SJCRH30 (cell line): ENCODE data around the gene ST13. TPM values are rescaled to one million over a fixed set of nuclear protein-coding genes. Genes with fewer than 3 reads are reported as not detected.
"Not testable (repeated sequence)": the region's sequence is repeated elsewhere in the genome, so short reads cannot be mapped to it uniquely, and the experiment has no call there.

ENCODE experiments used
- DNase-seq, 2 experiments: peaks; one replicate each; pipeline ENCODE4 v3.0.0-alpha.2; 2015 to 2020
- H3K27ac ChIP-seq: fragments of 250-450 bp; sonication (Bioruptor Pico); 2 replicates; pipeline ENCODE4 v1.5.1; 2020; ENCODE audit warnings: mild to moderate bottlenecking, moderate library complexity
- H3K27me3 ChIP-seq: fragments of 250-450 bp; sonication (Bioruptor Pico); 2 replicates; pipeline ENCODE4 v1.5.1; 2020; ENCODE audit warnings: mild to moderate bottlenecking, moderate library complexity
- H3K36me3 ChIP-seq: fragments of 250-450 bp; sonication (Bioruptor Pico); 2 replicates; pipeline ENCODE4 v1.5.1; 2020; ENCODE audit warnings: mild to moderate bottlenecking, moderate library complexity
- H3K4me1 ChIP-seq: fragments of 250-450 bp; sonication (Bioruptor Pico); 2 replicates; pipeline ENCODE4 v1.5.1; 2020; ENCODE audit warnings: mild to moderate bottlenecking, moderate library complexity
- H3K4me3 ChIP-seq: fragments of 250-450 bp; sonication (Bioruptor Pico); 2 replicates; pipeline ENCODE4 v1.5.1; 2020; ENCODE audit warnings: mild to moderate bottlenecking, moderate library complexity
- H3K9me3 ChIP-seq: fragments of 250-450 bp; sonication (Bioruptor Pico); replicated peaks from 2 replicates; pipeline ENCODE4 v1.5.1; 2020; ENCODE audit warnings: mild to moderate bottlenecking, moderate library complexity
- total RNA-seq: library from RNA; depleted of rRNA; stranded (reverse); fragments of >200 nt; shearing (Covaris generic); gene quantifications from 2 replicates; pipeline ENCODE4 v1.2.3, GENCODE V29; 2014; rRNA removed

ST13 gene
- total RNA-seq, 1 experiment from 2014 or later: 285 TPM

DNA sequence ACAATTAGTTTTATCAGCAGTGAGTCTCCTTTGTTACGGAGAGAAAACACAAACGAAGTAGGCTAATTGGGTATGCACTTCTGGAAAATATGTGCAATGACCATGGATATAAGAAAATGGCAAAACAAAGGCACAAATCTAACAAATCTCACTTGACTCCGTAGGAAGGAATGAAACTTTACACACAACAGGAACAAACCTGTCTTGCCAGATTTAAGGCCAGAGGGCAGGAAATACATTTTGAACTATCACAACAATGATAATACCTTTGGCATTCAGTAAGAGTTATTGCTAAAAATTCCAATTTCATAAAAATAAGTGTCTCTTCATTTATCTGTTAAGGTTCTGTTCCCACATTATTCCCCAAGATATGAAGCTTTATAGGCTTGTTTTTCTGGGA, 73.9 kb downstream of the ST13 start:
- no peaks in the 10 kb centered on the region for H3K9me3 ChIP-seq
- H3K4me3 ChIP-seq: no peak overlapping the region
- no peaks in the 10 kb centered on the region for H3K4me1 ChIP-seq
- H3K27me3 ChIP-seq: no peaks in the 10 kb centered on the region
- H3K36me3 ChIP-seq: peaks cover 10% of the 10 kb centered on the region
- no peak overlapping the region for H3K27ac ChIP-seq
- DNase-seq: no peak

DNA sequence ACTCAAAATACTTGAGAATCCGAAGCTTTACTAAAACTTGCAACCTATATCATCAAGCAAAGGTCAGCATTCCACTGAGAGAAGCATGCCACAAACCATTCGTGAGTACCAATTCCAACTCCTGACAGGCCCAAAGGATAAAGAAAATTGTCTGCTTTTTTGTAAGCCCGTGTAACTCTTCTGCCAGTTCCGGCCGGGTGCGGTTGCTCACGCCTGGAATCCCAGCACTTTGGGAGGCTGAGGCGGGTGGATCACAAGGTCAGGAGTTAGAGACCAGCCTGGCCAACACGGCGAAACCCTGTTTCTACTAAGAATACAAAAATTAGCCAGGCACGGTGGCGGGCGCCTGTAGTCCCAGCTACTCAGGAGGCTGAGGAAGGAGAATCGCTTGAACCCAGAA, 74.7 kb downstream of the ST13 start:
- not testable (repeated sequence) for H3K4me3 ChIP-seq, DNase-seq, H3K27ac ChIP-seq, H3K9me3 ChIP-seq, H3K27me3 ChIP-seq, H3K4me1 ChIP-seq
- H3K36me3 ChIP-seq: peaks cover 14% of the 10 kb centered on the region

Other genes starting within 250 kb of the ST13 start
- gene MRTFA, start 219.9 kb downstream of the ST13 start, total RNA-seq: 12.3 and 16.0 TPM in 2 replicates
- gene MCHR1, start 177.2 kb downstream of the ST13 start, total RNA-seq: 11.2 and 12.0 TPM in 2 replicates
- gene SLC25A17, start 37.3 kb downstream of the ST13 start, total RNA-seq: 37.0 and 37.9 TPM in 2 replicates
- 17.3 and 18.2 TPM in 2 replicates for gene XPNPEP3, start 509 bp upstream of the ST13 start, total RNA-seq
- gene DNAJB7, start 5.5 kb upstream of the ST13 start, total RNA-seq: not detected in 2 replicates
- 76.8 and 83.4 TPM in 2 replicates for gene RBX1, start 94.7 kb upstream of the ST13 start, total RNA-seq
- 27.5 and 29.7 TPM in 2 replicates for gene EP300, start 236.0 kb upstream of the ST13 start, total RNA-seq